Fibroblast of skin of left quadriceps (primary cell): ENCODE results near the gene NLRP6.
"Not testable (repeated sequence)": the region's sequence is repeated elsewhere in the genome, so short reads cannot be mapped to it uniquely, and the experiment has no call there.

Source experiments
- DNase-seq, 2 experiments: peaks; one replicate each; pipeline ENCODE4 v3.0.0-alpha.2; 2013; ENCODE audit warnings: low read depth in 2 of 2

The NLRP6 gene

GRCh38 chr11:308740-309665, 30.8 kb downstream of the NLRP6 start:
- not testable (repeated sequence) for DNase-seq

GRCh38 chr11:309979-310572, 31.9 kb downstream of the NLRP6 start:
- not testable (repeated sequence) for DNase-seq

GRCh38 chr11:311013-311748, 33.0 kb downstream of the NLRP6 start:
- not testable (repeated sequence) for DNase-seq

GRCh38 chr11:312092-312816, 34.0 kb downstream of the NLRP6 start:
- DNase-seq, result no peak

- no peak for DNase-seq
These were observed 35.1 kb downstream of the NLRP6 start for GRCh38 chr11:313304-313786.

GRCh38 chr11:313787-314553, 35.8 kb downstream of the NLRP6 start, which contains the start of gene IFITM1:
TSS of gene IFITM1 (plus strand) at chr11:314040. CDS start at chr11:314171, 131 bp downstream.
- DNase-seq, result peak; percentile 52 to 55

GRCh38 chr11:314554-314875, 36.3 kb downstream of the NLRP6 start:
- not testable (repeated sequence) for DNase-seq

GRCh38 chr11:315051-315481, 36.9 kb downstream of the NLRP6 start:
- no peak for DNase-seq

GRCh38 chr11:315516-315994, 37.3 kb downstream of the NLRP6 start:
- DNase-seq, result no peak

GRCh38 chr11:316031-316701, 38.0 kb downstream of the NLRP6 start:
- no peak for DNase-seq

- no peak for DNase-seq
These were observed 38.7 kb downstream of the NLRP6 start for GRCh38 chr11:316891-317301.

- DNase-seq, result not testable (repeated sequence)
These were observed 39.6 kb downstream of the NLRP6 start for GRCh38 chr11:317668-318404.

- not testable (repeated sequence) for DNase-seq
These were observed 40.4 kb downstream of the NLRP6 start for GRCh38 chr11:318405-319120.

GRCh38 chr11:319121-319887, 41.1 kb downstream of the NLRP6 start:
- not testable (repeated sequence) for DNase-seq

GRCh38 chr11:319888-320273, 41.7 kb downstream of the NLRP6 start:
- DNase-seq, result not testable (repeated sequence)

GRCh38 chr11:324156-324555, 45.9 kb downstream of the NLRP6 start:
- no peak for DNase-seq

GRCh38 chr11:324593-325517, 46.6 kb downstream of the NLRP6 start:
- not testable (repeated sequence) for DNase-seq
